ENCODE results near the gene SGPP2. TPM values are rescaled to one million over a fixed set of nuclear protein-coding genes. Genes with fewer than 3 reads are reported as not detected.

Gene SGPP2
- total RNA-seq, 1 donor from 2014 or later, result 12.4 TPM

GRCh38 chr2:222451224-222451674, 26.9 kb downstream of the SGPP2 start:
- H3K36me3 Mint-ChIP-seq (ENCODE audit: low read depth), result no peaks in the 10 kb centered on the region
- no peak overlapping the region for H3K27ac Mint-ChIP-seq
- no peaks in the 10 kb centered on the region for H3K9me3 Mint-ChIP-seq
- intact Hi-C loops (cut with micrococcal nuclease), result no loop called here
- TF ChIP-seq CTCF (IDR thresholded peaks at IDR 0.05), result no peak
- H3K27me3 Mint-ChIP-seq, result no peaks in the 10 kb centered on the region
- CTCF ChIA-PET, result interaction anchor here (0.6 kb wide), 1 partner anchor 58 kb away, joined by 4 read pairs; no protein-coding TSS in a partner anchor
- H3K4me1 Mint-ChIP-seq, result no peaks in the 10 kb centered on the region
- no peak overlapping the region for H3K4me3 Mint-ChIP-seq
- DNase-seq, result no peak
- POLR2A ChIA-PET, result no interaction called here
- ATAC-seq (ENCODE audit: low read depth), result no peak

- no peak overlapping the region for H3K27ac Mint-ChIP-seq
- TF ChIP-seq CTCF (IDR thresholded peaks at IDR 0.05), result no peak
- intact Hi-C loops (cut with micrococcal nuclease), result no loop called here
- H3K9me3 Mint-ChIP-seq, result no peaks in the 10 kb centered on the region
- ATAC-seq (ENCODE audit: low read depth) (no peak), DNase-seq (no peak)
- ChIA-PET CTCF (no interaction called here), POLR2A (no interaction called here)
- no peaks in the 10 kb centered on the region for H3K27me3 Mint-ChIP-seq
- H3K4me3 Mint-ChIP-seq, result no peak overlapping the region
- no peaks in the 10 kb centered on the region for H3K4me1 Mint-ChIP-seq
- no peaks in the 10 kb centered on the region for H3K36me3 Mint-ChIP-seq (ENCODE audit: low read depth)
These were observed 28.1 kb downstream of the SGPP2 start for GRCh38 chr2:222452422-222452950.

GRCh38 chr2:222456479-222457077, 32.2 kb downstream of the SGPP2 start:
- POLR2A ChIA-PET, result no interaction called here
- Mint-ChIP-seq H3K36me3 (ENCODE audit: low read depth) (no peaks in the 10 kb centered on the region), H3K27me3 (no peaks in the 10 kb centered on the region), H3K4me3 (no peak overlapping the region), H3K9me3 (no peaks in the 10 kb centered on the region), H3K4me1 (no peaks in the 10 kb centered on the region), H3K27ac (no peak overlapping the region)
- CTCF ChIA-PET, result no interaction called here
- intact Hi-C loops (cut with micrococcal nuclease), result no loop called here
- ATAC-seq (ENCODE audit: low read depth), result no peak
- no peak for DNase-seq
- no peak for TF ChIP-seq CTCF (IDR thresholded peaks at IDR 0.05)

GRCh38 chr2:222459983-222460382, 35.6 kb downstream of the SGPP2 start:
- no peaks in the 10 kb centered on the region for H3K36me3 Mint-ChIP-seq (ENCODE audit: low read depth)
- POLR2A ChIA-PET, result no interaction called here
- intact Hi-C loops (cut with micrococcal nuclease), result no loop called here
- H3K27me3 Mint-ChIP-seq, result no peaks in the 10 kb centered on the region
- CTCF ChIA-PET, result no interaction called here
- DNase-seq, result no peak
- no peaks in the 10 kb centered on the region for H3K9me3 Mint-ChIP-seq
- no peak for TF ChIP-seq CTCF (IDR thresholded peaks at IDR 0.05)
- no peaks in the 10 kb centered on the region for H3K4me1 Mint-ChIP-seq
- no peak overlapping the region for H3K4me3 Mint-ChIP-seq
- no peak for ATAC-seq (ENCODE audit: low read depth)
- H3K27ac Mint-ChIP-seq, result no peak overlapping the region

GRCh38 chr2:222465746-222466145, 41.4 kb downstream of the SGPP2 start:
- Mint-ChIP-seq H3K4me3 (no peak overlapping the region), H3K36me3 (ENCODE audit: low read depth) (no peaks in the 10 kb centered on the region), H3K27ac (no peak overlapping the region), H3K9me3 (peaks cover 2% of the 10 kb centered on the region), H3K4me1 (no peaks in the 10 kb centered on the region), H3K27me3 (no peaks in the 10 kb centered on the region)
- ChIA-PET POLR2A (no interaction called here), CTCF (no interaction called here)
- no peak for DNase-seq
- intact Hi-C loops (cut with micrococcal nuclease), result no loop called here
- no peak for TF ChIP-seq CTCF (IDR thresholded peaks at IDR 0.05)
- no peak for ATAC-seq (ENCODE audit: low read depth)
